Ishikawa (cell line): ENCODE measurements around the gene SLC25A27.
A peak's percentile ranks its signal among the peaks of the same experiment; 100 is the strongest.

Experiments used
- CEBPB ChIP-seq: IDR thresholded peaks from 2 replicates; pipeline ENCODE4 v1.6.1; 2012
- CREB1 ChIP-seq: IDR thresholded peaks from 2 replicates; pipeline ENCODE4 v1.6.1; 2012; ENCODE audit warnings: low read depth
- EGR1 ChIP-seq: IDR thresholded peaks from 2 replicates; pipeline ENCODE4 v1.6.1; 2012
- EP300 ChIP-seq: IDR thresholded peaks from 2 replicates; pipeline ENCODE4 v1.6.1; 2012; ENCODE audit warnings: borderline replicate concordance
- FOXM1 ChIP-seq: IDR thresholded peaks from 2 replicates; pipeline ENCODE4 v1.6.1; 2012; ENCODE audit warnings: low read depth, borderline replicate concordance
- MAX ChIP-seq: IDR thresholded peaks from 2 replicates; pipeline ENCODE4 v1.6.1; 2012
- NFIC ChIP-seq: IDR thresholded peaks from 2 replicates; pipeline ENCODE4 v1.6.1; 2012
- RAD21 ChIP-seq: IDR thresholded peaks from 2 replicates; pipeline ENCODE4 v1.6.1; 2012; ENCODE audit warnings: low read depth
- TAF1 ChIP-seq: IDR thresholded peaks from 2 replicates; pipeline ENCODE4 v1.6.1; 2012; ENCODE audit warnings: low read depth, mild to moderate bottlenecking
- TCF12 ChIP-seq: IDR thresholded peaks from 2 replicates; pipeline ENCODE4 v1.6.1; 2012; ENCODE audit warnings: low read depth
- TEAD4 ChIP-seq: IDR thresholded peaks from 2 replicates; pipeline ENCODE4 v1.6.1; 2012
- YY1 ChIP-seq: IDR thresholded peaks from 2 replicates; pipeline ENCODE4 v1.6.1; 2012; ENCODE audit warnings: low read depth
- ZBTB7A ChIP-seq: IDR thresholded peaks from 2 replicates; pipeline ENCODE4 v1.6.1; 2012; ENCODE audit warnings: low read depth
- TF ChIP-seq, protein P1 (sequence below): IDR thresholded peaks from 2 replicates; pipeline ENCODE4 v1.6.1; 2012
- TF ChIP-seq, protein P2 (sequence below): IDR thresholded peaks from 2 replicates; pipeline ENCODE4 v1.6.1; 2012; ENCODE audit warnings: low read depth, mild to moderate bottlenecking

SLC25A27 gene

GRCh38 chr6:46699970-46700369 is 47.2 kb downstream of the SLC25A27 start:
- no peak for TF ChIP-seq YY1
- no peak for TF ChIP-seq NFIC
- no peak for TF ChIP-seq MAX
- TF ChIP-seq, protein P1, sequence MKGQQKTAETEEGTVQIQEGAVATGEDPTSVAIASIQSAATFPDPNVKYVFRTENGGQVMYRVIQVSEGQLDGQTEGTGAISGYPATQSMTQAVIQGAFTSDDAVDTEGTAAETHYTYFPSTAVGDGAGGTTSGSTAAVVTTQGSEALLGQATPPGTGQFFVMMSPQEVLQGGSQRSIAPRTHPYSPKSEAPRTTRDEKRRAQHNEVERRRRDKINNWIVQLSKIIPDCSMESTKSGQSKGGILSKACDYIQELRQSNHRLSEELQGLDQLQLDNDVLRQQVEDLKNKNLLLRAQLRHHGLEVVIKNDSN, result no peak
- no peak for TF ChIP-seq FOXM1
- TF ChIP-seq EGR1, result no peak
- no peak for TF ChIP-seq CEBPB
- TF ChIP-seq EP300, result no peak
- TF ChIP-seq, protein P2, sequence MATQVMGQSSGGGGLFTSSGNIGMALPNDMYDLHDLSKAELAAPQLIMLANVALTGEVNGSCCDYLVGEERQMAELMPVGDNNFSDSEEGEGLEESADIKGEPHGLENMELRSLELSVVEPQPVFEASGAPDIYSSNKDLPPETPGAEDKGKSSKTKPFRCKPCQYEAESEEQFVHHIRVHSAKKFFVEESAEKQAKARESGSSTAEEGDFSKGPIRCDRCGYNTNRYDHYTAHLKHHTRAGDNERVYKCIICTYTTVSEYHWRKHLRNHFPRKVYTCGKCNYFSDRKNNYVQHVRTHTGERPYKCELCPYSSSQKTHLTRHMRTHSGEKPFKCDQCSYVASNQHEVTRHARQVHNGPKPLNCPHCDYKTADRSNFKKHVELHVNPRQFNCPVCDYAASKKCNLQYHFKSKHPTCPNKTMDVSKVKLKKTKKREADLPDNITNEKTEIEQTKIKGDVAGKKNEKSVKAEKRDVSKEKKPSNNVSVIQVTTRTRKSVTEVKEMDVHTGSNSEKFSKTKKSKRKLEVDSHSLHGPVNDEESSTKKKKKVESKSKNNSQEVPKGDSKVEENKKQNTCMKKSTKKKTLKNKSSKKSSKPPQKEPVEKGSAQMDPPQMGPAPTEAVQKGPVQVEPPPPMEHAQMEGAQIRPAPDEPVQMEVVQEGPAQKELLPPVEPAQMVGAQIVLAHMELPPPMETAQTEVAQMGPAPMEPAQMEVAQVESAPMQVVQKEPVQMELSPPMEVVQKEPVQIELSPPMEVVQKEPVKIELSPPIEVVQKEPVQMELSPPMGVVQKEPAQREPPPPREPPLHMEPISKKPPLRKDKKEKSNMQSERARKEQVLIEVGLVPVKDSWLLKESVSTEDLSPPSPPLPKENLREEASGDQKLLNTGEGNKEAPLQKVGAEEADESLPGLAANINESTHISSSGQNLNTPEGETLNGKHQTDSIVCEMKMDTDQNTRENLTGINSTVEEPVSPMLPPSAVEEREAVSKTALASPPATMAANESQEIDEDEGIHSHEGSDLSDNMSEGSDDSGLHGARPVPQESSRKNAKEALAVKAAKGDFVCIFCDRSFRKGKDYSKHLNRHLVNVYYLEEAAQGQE, result no peak
- TF ChIP-seq TCF12, result no peak

DNA sequence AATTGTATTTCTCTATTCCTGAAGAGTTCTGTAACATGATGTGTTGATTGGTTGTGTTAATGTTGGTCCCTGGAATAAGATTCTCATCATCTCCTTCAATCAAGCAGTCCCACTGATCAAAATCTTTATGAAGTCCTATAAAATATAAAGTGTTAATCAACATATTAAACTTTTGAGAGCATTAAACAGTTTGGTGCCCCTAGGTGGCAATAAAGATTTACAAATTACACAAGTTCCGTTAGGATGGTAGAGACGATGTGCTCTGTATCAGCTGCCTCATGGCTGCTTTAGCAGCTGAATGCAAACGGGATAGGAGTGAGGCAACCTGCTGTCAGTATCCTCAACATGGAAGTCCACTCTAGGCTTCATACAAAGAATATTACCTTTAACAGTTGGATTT is 51.8 kb downstream of the SLC25A27 start:
- TF ChIP-seq FOXM1, result no peak
- peak; percentile 23; the same call in 1 of the 2 replicates for TF ChIP-seq RAD21

DNA sequence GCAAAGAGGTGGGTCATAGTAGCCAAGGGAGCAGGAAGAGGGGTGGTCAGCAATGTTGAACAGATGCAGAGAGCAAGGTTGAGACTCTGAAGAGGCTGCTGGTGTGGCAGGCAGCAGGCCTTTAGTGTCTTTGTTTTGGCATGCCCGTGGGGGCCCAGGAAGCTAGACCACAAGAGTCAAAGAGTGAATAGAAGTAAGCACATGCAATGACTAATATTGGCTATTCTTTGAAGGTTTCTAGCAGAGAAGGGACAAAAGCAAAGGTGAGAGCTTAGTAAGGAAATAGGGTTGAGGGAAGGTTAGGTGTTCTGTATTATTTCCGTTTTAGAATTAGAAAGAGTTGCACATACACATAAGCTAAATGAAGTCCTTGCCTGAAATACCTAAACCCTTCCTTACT is 53.7 kb downstream of the SLC25A27 start:
- TF ChIP-seq EP300 (no peak), ZBTB7A (no peak)
- TF ChIP-seq, protein P1, result no peak

GRCh38 chr6:46711491-46711890 is 58.7 kb downstream of the SLC25A27 start:
- no peak for TF ChIP-seq ZBTB7A
- TF ChIP-seq TEAD4, result no peak

- TF ChIP-seq NFIC (no peak), TCF12 (no peak), ZBTB7A (no peak), TEAD4 (no peak)
- TF ChIP-seq, protein P1, result no peak
- TF ChIP-seq, protein P2, result no peak
These were observed 62.4 kb downstream of the SLC25A27 start for GRCh38 chr6:46715141-46715540.

- TF ChIP-seq RAD21 (no peak), MAX (no peak), CEBPB (no peak), EGR1 (no peak), TAF1 (no peak), TCF12 (no peak), FOXM1 (no peak), EP300 (no peak), TEAD4 (no peak), YY1 (no peak), ZBTB7A (no peak), NFIC (no peak), CREB1 (no peak)
- TF ChIP-seq, protein P2, result no peak
- TF ChIP-seq, protein P1, result no peak
These were observed 66.3 kb downstream of the SLC25A27 start for GRCh38 chr6:46719099-46719498.
